Epithelial cell of proximal tubule (primary cell): Measurements from ENCODE around the gene CIT. TPM values are rescaled to one million over a fixed set of nuclear protein-coding genes. Genes with fewer than 3 reads are reported as not detected.
A peak's percentile ranks its signal among the peaks of the same experiment; 100 is the strongest.

Experiments
- DNase-seq: peaks from one replicate; pipeline ENCODE4 v3.0.0-alpha.2; 2011; ENCODE audit warnings: low read depth
- H3K4me3 ChIP-seq: 2 replicates; pipeline ENCODE4 v1.5.1; 2011; ENCODE audit warnings: low read depth, mild to moderate bottlenecking, low read length
- total RNA-seq: library from RNA; depleted of rRNA; stranded (reverse); fragments of >200 nt; gene quantifications from 2 replicates; pipeline ENCODE4 v1.2.3, GENCODE V29; 2015
- TF ChIP-seq, protein P1 (sequence below): conservative IDR thresholded peaks from 2 replicates; pipeline ENCODE4 v1.5.1; 2012; ENCODE audit warnings: low read depth, mild to moderate bottlenecking, low read length

Gene CIT
- total RNA-seq, 1 donor from 2014 or later, result 26.5 TPM

GRCh38 chr12:119807380-119807779 is 69.7 kb downstream of the CIT start:
- no peak overlapping the region for H3K4me3 ChIP-seq
- no peak for DNase-seq
- TF ChIP-seq, protein P1, sequence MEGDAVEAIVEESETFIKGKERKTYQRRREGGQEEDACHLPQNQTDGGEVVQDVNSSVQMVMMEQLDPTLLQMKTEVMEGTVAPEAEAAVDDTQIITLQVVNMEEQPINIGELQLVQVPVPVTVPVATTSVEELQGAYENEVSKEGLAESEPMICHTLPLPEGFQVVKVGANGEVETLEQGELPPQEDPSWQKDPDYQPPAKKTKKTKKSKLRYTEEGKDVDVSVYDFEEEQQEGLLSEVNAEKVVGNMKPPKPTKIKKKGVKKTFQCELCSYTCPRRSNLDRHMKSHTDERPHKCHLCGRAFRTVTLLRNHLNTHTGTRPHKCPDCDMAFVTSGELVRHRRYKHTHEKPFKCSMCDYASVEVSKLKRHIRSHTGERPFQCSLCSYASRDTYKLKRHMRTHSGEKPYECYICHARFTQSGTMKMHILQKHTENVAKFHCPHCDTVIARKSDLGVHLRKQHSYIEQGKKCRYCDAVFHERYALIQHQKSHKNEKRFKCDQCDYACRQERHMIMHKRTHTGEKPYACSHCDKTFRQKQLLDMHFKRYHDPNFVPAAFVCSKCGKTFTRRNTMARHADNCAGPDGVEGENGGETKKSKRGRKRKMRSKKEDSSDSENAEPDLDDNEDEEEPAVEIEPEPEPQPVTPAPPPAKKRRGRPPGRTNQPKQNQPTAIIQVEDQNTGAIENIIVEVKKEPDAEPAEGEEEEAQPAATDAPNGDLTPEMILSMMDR, result no peak

DNA sequence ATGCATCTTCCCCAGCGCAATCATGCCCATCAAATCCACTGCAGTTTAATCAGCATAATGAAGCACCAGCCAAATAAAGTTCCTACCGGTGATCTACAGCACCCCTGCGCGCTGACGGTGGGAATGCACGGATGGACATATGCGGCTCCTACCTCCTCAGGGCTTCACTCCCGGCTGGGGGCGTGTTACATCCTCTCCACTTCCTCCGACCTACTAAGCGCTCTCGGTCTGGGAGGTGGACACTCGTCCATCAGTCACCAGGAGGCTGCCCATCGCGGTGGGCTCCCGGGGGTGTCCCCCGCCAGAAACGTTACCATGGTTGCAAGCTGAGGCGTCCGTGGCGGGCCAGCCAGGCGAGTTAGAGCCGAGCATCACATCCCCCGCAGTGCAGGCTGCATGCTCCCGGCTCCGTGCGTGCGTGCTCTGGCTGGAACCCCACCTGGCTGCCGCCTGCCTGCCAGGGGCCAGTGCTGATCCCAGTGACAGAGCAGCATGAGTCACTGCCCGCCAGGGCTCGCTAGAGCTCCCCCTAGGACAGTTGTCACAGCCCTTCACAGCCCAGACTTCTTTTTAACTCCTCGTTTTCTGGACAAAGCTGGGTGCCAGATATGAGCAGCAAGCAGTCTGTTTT is 73.0 kb downstream of the CIT start:
- DNase-seq, result no peak
- TF ChIP-seq, protein P1, result peak; percentile 70

GRCh38 chr12:119803381-119803791 is 73.7 kb downstream of the CIT start:
- H3K4me3 ChIP-seq, result peak overlapping the region; percentile 59
- no peak for DNase-seq
- TF ChIP-seq, protein P1, result no peak

More for the DNA sequence above, 73.0 kb downstream of the CIT start:
- H3K4me3 ChIP-seq, result peak overlapping the region; percentile 59

GRCh38 chr12:119802472-119802871 is 74.6 kb downstream of the CIT start:
- DNase-seq, result peak; percentile 33
- peak overlapping the region; percentile 17 for H3K4me3 ChIP-seq
- TF ChIP-seq, protein P1, result no peak

- DNase-seq, result no peak
- H3K4me3 ChIP-seq, result no peak overlapping the region
- TF ChIP-seq, protein P1, result no peak
Observed at GRCh38 chr12:119797090-119797489, 80.0 kb downstream of the CIT start.

DNA sequence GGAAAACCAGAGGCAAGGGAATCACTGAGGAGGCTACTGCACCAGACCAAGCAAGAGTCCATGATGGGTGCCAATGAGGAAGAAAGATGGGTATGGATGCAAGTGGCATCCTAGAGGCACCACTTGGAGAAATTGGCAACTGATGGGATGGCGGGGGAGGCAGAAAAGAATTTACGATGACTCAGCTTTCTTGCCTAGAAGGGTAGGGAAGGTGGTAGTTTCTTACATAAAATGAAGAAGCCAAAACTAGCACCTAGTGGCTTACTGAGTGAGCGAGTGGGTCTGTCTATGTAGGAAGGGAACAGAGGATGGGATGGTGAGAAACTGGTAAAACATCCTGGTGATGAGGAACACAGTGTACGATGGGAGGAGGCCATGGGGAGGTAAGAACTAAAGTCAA is 80.8 kb downstream of the CIT start:
- TF ChIP-seq, protein P1, result no peak
- no peak overlapping the region for H3K4me3 ChIP-seq
- no peak for DNase-seq

DNA sequence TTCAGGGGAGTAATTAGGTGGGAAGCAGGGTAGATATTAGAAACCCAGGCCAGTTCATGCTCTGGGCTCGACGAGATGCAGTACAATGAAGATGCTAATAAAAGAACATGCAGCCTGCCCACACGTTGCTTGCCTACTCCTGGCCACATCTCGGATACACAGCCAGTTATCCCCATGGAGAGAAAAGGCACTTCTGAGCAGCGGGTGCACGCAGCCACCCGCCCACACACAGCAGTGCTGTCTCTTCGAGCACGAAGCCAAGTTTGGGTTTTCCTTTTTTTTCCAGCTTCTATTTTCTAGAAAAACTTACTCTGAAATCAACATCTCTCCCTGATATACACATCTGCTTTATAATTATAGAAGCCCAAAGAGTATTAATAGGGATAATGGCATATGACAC is 85.7 kb downstream of the CIT start:
- H3K4me3 ChIP-seq, result no peak overlapping the region
- DNase-seq, result no peak
- TF ChIP-seq, protein P1, result no peak
